Activated T-helper 17 cell treated with anti-CD3 and anti-CD28 coated beads, Interleukin-2, amount 50 U/mL, for 72 hours (primary cell): ENCODE results near the gene RAB3GAP1. TPM values are rescaled to one million over a fixed set of nuclear protein-coding genes. Genes with fewer than 3 reads are reported as not detected.
"Not testable (repeated sequence)": the region's sequence is repeated elsewhere in the genome, so short reads cannot be mapped to it uniquely, and the experiment has no call there.

Source experiments
- ATAC-seq: fragments of 150-1000 bp; cut with Tn5 transposase; replicated peaks from 2 replicates; pipeline ENCODE4 v1.10.0; 2021; ENCODE audit warnings: mild to moderate bottlenecking, moderate library complexity
- H3K27ac Mint-ChIP-seq: one replicate; pipeline ENCODE4 v1.8.0; 2022; ENCODE audit warnings: mixed read lengths
- H3K27me3 Mint-ChIP-seq: one replicate; pipeline ENCODE4 v1.8.0; 2022; ENCODE audit warnings: mixed read lengths
- H3K36me3 Mint-ChIP-seq: one replicate; pipeline ENCODE4 v1.8.0; 2022; ENCODE audit warnings: low read depth, mild to moderate bottlenecking, mixed read lengths
- H3K4me1 Mint-ChIP-seq: one replicate; pipeline ENCODE4 v1.8.0; 2022; ENCODE audit warnings: mixed read lengths
- H3K4me3 Mint-ChIP-seq: one replicate; pipeline ENCODE4 v1.8.0; 2022; ENCODE audit warnings: mild to moderate bottlenecking, mixed read lengths
- H3K9me3 Mint-ChIP-seq: one replicate; pipeline ENCODE4 v1.8.0; 2022; ENCODE audit warnings: mixed read lengths
- total RNA-seq, 2 donors: library from RNA; stranded (reverse); gene quantifications; one replicate each; pipeline ENCODE4 v1.2.3, GENCODE V29; 2022

The RAB3GAP1 gene
- 10 to 100 TPM; 19.9 to 28.3 TPM for total RNA-seq

- ATAC-seq = peak; percentile 80
- no peaks in the 10 kb centered on the region for H3K9me3 Mint-ChIP-seq
- H3K27me3 Mint-ChIP-seq = no peaks in the 10 kb centered on the region
- peaks cover 29% of the 10 kb centered on the region for H3K36me3 Mint-ChIP-seq
- peak within 1 kb of the TSS; percentile 99 for H3K27ac Mint-ChIP-seq
- peak within 1 kb of the TSS; percentile 92 for H3K4me3 Mint-ChIP-seq
- peaks cover 19% of the 10 kb centered on the region for H3K4me1 Mint-ChIP-seq
Measured at GRCh38 chr2:135052042-135052876, at the start of gene RAB3GAP1. RAB3GAP1 (plus strand) TSS chr2:135052292; CDS start chr2:135052308, 16 bp downstream.

DNA sequence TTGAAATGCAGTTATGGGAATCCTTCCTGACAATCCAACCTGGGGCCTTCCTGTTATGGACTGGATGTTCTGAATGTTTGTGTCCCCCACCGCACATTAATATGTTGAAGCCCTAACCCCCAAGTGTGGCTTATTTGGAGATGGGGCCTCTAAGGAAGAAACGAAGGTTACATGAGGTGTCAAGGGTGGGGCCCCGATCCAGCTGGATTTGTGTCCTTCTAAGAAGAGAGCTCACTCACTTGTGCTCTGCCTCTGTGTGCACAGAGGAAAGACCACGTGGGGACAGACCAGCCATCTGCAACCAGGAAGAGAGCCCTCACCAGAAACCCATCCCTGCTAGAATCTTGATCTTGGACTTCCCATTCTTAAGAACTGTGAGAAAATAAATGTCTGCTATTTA is 49.3 kb upstream of the RAB3GAP1 start:
- Mint-ChIP-seq H3K27ac (no peak overlapping the region), H3K4me1 (peaks cover 5% of the 10 kb centered on the region), H3K27me3 (peaks cover 12% of the 10 kb centered on the region), H3K36me3 (no peaks in the 10 kb centered on the region), H3K4me3 (no peak overlapping the region), H3K9me3 (no peaks in the 10 kb centered on the region)
- ATAC-seq = no peak

DNA sequence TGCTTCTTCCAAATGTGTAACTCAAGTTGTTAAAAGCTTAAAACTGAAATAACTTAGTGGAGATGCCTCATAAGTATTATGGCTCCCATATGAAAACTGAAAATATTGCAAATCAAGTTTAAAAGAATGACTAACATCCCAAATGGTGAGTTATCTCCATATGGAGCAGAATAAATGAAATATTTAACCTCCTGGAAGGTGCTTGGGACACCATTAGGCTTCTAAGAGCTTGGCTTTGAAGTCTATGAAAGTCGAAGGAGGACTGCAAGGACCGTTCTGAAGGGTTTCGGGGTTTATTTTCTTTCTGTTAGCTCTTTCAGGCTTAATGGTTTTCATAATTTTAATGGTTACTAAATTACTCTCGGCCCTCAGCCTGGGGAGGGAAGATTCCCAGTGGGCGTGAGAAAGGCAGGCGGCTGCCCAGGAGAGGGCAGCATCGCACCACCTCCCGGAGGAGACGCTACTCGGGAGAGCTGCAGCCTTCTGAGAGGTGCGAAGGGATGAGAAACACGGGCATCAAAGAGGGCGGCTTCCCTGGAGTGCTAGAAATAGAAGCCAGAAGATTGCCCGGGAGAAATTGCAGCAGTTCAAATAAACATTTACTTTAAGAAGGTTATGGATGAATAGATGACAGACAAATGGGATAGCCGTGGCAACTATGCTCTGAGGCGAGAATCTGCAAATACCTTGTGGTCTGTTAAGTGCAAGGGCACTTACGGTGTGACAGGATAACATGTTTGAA is 47.9 kb upstream of the RAB3GAP1 start:
- Mint-ChIP-seq H3K9me3 (no peaks in the 10 kb centered on the region), H3K4me1 (peaks cover 5% of the 10 kb centered on the region), H3K27ac (no peak overlapping the region), H3K36me3 (no peaks in the 10 kb centered on the region), H3K4me3 (no peak overlapping the region), H3K27me3 (peaks cover 12% of the 10 kb centered on the region)
- ATAC-seq = peak; percentile 97

GRCh38 chr2:135005753-135006152 is 46.3 kb upstream of the RAB3GAP1 start:
- Mint-ChIP-seq H3K36me3 (no peaks in the 10 kb centered on the region), H3K4me1 (peaks cover 10% of the 10 kb centered on the region), H3K27me3 (peaks cover 15% of the 10 kb centered on the region), H3K9me3 (no peaks in the 10 kb centered on the region), H3K4me3 (no peak overlapping the region), H3K27ac (no peak overlapping the region)
- ATAC-seq = no peak

- Mint-ChIP-seq H3K36me3 (no peaks in the 10 kb centered on the region), H3K4me1 (peaks cover 8% of the 10 kb centered on the region), H3K9me3 (no peaks in the 10 kb centered on the region), H3K27ac (no peak overlapping the region), H3K27me3 (peaks cover 13% of the 10 kb centered on the region), H3K4me3 (no peak overlapping the region)
- peak; percentile 38 for ATAC-seq
Measured at GRCh38 chr2:135009339-135009738, 42.8 kb upstream of the RAB3GAP1 start.

DNA sequence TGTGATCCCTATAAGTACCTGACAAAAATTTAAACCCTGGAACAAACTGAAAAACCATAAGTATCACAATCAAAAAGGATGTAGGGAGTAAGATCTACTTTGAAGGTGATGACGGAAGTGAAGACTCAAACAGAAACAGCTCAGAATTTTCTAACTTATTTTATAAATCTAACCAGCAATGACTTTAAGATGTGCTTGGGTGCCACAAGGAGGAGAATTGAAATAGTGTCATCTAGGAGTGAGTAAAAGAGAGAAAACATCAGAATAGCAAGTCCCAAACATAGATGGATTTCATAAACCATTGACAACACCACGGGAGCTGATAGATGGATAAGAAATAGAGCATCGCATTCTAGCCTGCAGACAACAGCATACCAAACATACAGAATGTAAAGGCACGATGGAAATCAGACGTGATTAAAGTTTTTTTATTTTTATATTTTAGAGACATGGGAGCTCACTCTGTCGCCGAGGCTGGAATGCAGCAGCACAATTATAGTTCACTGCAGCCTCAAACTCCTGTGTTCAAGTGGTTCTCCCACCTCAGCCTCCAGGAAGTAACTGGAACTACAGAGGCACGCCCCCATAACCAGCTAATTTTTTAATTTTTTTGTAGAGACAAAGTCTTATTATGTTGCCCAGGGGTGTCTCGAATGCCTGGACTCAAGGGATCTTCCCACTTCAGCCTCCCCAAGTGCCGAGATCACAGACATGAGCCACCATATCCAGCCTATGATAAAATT is 41.7 kb upstream of the RAB3GAP1 start:
- peaks cover 5% of the 10 kb centered on the region for H3K4me1 Mint-ChIP-seq
- ATAC-seq = peak; percentile 79
- no peaks in the 10 kb centered on the region for H3K9me3 Mint-ChIP-seq
- peak overlapping the region; percentile 9 for H3K4me3 Mint-ChIP-seq
- no peaks in the 10 kb centered on the region for H3K36me3 Mint-ChIP-seq
- peak overlapping the region; percentile 6 for H3K27ac Mint-ChIP-seq
- peaks cover 6% of the 10 kb centered on the region for H3K27me3 Mint-ChIP-seq

GRCh38 chr2:135011633-135012032 is 40.5 kb upstream of the RAB3GAP1 start:
- ATAC-seq = no peak
- Mint-ChIP-seq H3K27ac (no peak overlapping the region), H3K4me1 (peaks cover 5% of the 10 kb centered on the region), H3K27me3 (peaks cover 3% of the 10 kb centered on the region), H3K4me3 (no peak overlapping the region), H3K36me3 (no peaks in the 10 kb centered on the region), H3K9me3 (no peaks in the 10 kb centered on the region)

DNA sequence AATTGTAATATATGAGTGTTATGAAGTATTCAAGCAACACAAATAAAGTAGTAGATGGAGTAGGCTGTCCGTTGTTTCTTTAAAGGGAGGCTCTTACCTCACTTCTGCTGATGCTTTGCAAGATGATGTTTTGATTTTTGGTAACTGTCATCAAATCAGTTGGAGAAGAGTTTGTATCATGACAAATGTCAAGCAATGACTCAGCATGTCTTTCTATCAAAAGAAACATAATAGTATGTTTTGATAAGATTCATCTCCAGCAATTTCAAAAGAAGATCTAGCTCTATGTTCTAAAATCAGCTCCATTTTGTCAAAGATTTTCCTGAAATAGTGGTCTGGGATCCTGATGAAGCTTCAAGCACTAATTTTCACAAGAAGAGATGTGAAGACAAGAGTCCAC is 30.5 kb upstream of the RAB3GAP1 start:
- peaks cover 8% of the 10 kb centered on the region for H3K4me1 Mint-ChIP-seq
- no peaks in the 10 kb centered on the region for H3K36me3 Mint-ChIP-seq
- H3K27me3 Mint-ChIP-seq = no peaks in the 10 kb centered on the region
- ATAC-seq = no peak
- H3K4me3 Mint-ChIP-seq = no peak overlapping the region
- H3K27ac Mint-ChIP-seq = no peak overlapping the region
- H3K9me3 Mint-ChIP-seq = no peaks in the 10 kb centered on the region

DNA sequence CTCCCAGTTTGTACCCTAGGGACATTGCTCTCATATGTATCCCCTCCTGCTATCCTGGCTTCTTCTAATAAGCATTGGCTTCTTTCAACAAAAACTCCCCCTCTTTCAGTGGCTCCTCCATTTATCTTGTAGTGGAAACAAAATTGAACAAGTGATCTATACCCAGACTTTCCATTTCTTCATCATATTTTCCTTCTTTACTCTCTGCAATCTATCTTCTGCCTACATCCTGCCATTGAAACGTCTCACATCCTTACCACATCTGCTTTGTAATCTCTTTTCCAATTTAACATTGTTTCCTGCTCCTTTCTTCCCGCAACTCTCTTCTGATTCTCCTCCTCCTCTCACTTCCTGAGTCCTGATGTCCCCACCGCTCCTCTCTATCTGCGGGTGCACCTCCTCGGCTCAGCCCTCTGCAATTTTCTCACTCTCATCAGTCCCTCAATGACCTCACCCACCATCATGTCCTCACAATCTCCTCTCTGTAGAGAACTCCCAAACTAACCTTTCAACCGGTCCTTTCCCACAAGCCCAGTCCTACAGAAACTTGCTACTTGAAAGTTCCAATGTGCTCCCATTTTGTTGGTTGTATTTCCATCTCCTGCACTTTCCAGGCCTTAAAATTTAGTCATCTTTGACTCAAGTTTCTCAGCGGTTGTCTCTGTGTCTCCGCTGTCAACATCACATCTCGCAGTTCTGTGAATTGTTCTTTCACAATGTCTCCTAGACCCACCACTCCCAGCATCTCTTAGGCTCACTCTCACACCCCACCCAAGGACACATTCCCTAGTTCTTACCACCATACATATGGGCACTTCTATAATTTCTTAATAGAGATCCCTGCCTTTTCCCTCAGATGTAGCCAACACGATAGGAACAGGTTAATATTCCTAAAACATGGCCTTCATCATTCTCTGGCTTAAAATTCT is 28.9 kb upstream of the RAB3GAP1 start:
- ATAC-seq = peak; percentile 72
- Mint-ChIP-seq H3K27me3 (no peaks in the 10 kb centered on the region), H3K9me3 (no peaks in the 10 kb centered on the region), H3K36me3 (no peaks in the 10 kb centered on the region), H3K4me1 (peaks cover 8% of the 10 kb centered on the region), H3K4me3 (peak overlapping the region; percentile 17), H3K27ac (peak overlapping the region; percentile 3)

DNA sequence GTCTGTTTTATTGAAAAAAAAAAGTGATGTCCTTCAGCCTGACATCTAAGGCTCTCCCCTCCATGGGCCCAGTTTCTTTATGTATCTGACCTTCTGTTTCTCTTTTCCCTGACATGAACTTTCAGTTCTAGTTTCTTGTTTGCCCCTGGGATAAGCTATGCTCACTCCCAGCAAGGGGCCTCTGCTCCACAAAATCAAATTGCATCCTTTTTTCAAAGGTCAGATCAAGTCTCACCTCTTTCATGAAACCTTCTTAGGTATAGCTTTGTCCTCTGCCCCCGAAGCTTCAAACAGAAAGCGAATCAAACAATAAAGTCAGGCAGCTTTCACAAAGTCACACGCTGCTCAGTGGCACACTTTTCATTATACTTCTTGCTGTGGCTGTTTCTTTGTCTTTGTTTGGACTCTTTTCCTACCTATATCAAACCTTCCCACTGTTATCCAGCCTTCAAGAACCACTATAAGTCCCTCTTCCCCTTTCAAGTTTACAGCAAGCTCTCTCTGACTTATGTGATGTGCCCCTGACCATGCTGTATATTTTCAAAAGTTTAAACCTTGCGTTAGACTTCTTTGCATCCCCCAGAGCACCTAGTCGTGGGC is 28.1 kb upstream of the RAB3GAP1 start:
- H3K4me1 Mint-ChIP-seq = peaks cover 8% of the 10 kb centered on the region
- H3K27me3 Mint-ChIP-seq = no peaks in the 10 kb centered on the region
- peak overlapping the region; percentile 17 for H3K4me3 Mint-ChIP-seq
- H3K27ac Mint-ChIP-seq = no peak overlapping the region
- H3K9me3 Mint-ChIP-seq = no peaks in the 10 kb centered on the region
- H3K36me3 Mint-ChIP-seq = no peaks in the 10 kb centered on the region
- no peak for ATAC-seq

- H3K9me3 Mint-ChIP-seq = no peaks in the 10 kb centered on the region
- no peak overlapping the region for H3K27ac Mint-ChIP-seq
- H3K4me3 Mint-ChIP-seq = no peak overlapping the region
- H3K36me3 Mint-ChIP-seq = no peaks in the 10 kb centered on the region
- H3K27me3 Mint-ChIP-seq = no peaks in the 10 kb centered on the region
- ATAC-seq = no peak
- H3K4me1 Mint-ChIP-seq = no peaks in the 10 kb centered on the region
Measured at GRCh38 chr2:135029481-135030134, 22.5 kb upstream of the RAB3GAP1 start.

GRCh38 chr2:135030826-135031225 is 21.3 kb upstream of the RAB3GAP1 start:
- Mint-ChIP-seq H3K27me3 (no peaks in the 10 kb centered on the region), H3K4me1 (no peaks in the 10 kb centered on the region), H3K9me3 (no peaks in the 10 kb centered on the region), H3K4me3 (no peak overlapping the region), H3K36me3 (no peaks in the 10 kb centered on the region), H3K27ac (no peak overlapping the region)
- ATAC-seq = no peak

GRCh38 chr2:135033216-135033615 is 18.9 kb upstream of the RAB3GAP1 start:
- H3K36me3 Mint-ChIP-seq, H3K4me1 Mint-ChIP-seq, H3K27ac Mint-ChIP-seq, H3K27me3 Mint-ChIP-seq, ATAC-seq, H3K4me3 Mint-ChIP-seq, H3K9me3 Mint-ChIP-seq: not testable (repeated sequence)
